ENCODE data around the gene SOWAHB. TPM values are rescaled to one million over a fixed set of nuclear protein-coding genes. Genes with fewer than 3 reads are reported as not detected.

Gene SOWAHB
- total RNA-seq, 1 experiment from 2014 or later, result not detected

DNA sequence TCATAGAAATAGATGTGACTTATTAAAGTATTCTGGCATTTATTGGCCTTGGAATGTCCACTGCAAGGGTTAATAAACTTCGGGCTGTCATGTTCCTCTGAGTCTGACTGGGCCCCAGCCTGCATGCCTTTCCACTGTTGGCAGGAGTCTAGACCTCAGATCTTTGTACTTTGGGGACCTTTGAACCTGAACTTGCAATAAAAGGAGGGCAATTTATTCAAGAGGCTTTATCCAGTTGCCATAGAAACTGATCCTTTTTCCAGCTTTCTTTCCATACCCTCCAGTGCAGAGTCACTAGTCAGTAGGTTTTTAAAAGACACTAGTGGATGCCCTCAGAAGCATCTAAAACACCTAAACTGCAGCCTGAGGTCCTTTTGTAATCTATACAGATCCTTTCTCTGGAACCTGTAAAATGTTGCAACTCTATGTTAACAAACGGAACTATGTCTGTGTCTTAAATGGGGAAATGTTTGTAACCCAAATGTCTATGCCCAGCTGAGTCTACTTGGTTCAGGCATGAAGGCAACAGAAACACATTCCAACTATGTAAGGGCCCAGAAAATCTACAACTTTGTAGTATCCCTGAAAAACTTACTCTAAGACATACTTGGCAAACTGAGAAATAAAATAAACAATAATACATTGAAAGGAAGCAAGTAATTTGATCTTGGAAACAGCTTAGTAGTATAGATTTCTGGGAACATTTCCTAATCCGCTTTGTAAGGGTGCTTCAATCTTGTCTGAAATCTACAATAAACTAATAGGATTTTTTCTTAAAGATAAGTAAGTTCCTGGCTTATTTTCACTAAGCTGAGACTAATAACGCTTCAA is 41.5 kb downstream of the SOWAHB start:
- DNase-seq (ENCODE audit: low read depth in 1 of 2, low spot score in 2 of 2), result no peak
- Histone ChIP-seq H3K9me3 (replicated peaks) (no peaks in the 10 kb centered on the region), H3K4me3 (no peak overlapping the region), H3K27me3 (replicated peaks) (no peaks in the 10 kb centered on the region), H3K27ac (no peak overlapping the region), H3K4me1 (replicated peaks) (no peaks in the 10 kb centered on the region), H3K36me3 (no peaks in the 10 kb centered on the region)

DNA sequence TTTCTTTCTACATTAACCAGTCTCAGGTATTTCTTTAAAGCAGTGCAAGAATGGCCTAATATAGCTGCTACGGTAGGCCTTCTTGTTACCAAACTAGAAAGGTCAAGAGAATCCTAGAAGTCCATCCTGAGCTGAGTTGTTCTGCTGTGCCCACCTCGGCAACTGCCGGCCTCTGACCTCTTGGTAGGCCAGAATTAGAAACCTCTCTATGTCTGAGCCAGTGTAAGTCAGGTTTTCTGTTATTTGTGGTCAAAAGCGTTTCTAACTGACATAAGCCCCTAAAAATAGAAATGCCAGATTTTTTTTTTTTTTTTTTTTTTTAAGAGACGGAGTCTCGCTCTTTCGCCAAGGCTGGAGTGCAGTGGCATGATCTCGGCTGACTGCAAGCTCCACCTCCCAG is 43.1 kb downstream of the SOWAHB start:
- Histone ChIP-seq H3K27ac (no peak overlapping the region), H3K4me1 (replicated peaks) (peaks cover 7% of the 10 kb centered on the region), H3K27me3 (replicated peaks) (no peaks in the 10 kb centered on the region), H3K9me3 (replicated peaks) (no peaks in the 10 kb centered on the region), H3K4me3 (no peak overlapping the region), H3K36me3 (no peaks in the 10 kb centered on the region)
- DNase-seq (ENCODE audit: low read depth in 1 of 2, low spot score in 2 of 2), result no peak

DNA sequence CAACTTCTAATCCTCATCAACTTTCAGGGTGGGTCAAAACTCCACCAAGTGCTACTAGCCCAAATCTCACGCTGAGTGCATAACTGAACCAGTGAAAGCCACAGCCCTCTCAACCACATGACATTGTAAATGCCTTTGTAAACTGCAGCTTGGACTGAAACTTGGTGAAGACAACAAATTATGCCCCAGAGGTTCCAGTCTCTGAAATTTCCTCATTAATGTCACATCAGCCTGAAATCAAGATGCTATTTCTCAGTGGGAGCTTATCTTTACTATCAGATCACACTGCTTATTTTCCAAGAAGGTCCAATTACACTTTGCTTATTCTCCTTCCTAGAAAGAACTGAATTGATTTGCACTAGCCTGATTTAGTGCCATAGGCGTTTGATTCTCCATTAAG is 46.6 kb downstream of the SOWAHB start:
- no peak for DNase-seq (ENCODE audit: low read depth in 1 of 2, low spot score in 2 of 2)
- H3K27me3 ChIP-seq (replicated peaks), result no peaks in the 10 kb centered on the region
- H3K36me3 ChIP-seq, result no peaks in the 10 kb centered on the region
- no peak overlapping the region for H3K27ac ChIP-seq
- H3K4me1 ChIP-seq (replicated peaks), result peaks cover 9% of the 10 kb centered on the region
- H3K9me3 ChIP-seq (replicated peaks), result no peaks in the 10 kb centered on the region
- no peak overlapping the region for H3K4me3 ChIP-seq

DNA sequence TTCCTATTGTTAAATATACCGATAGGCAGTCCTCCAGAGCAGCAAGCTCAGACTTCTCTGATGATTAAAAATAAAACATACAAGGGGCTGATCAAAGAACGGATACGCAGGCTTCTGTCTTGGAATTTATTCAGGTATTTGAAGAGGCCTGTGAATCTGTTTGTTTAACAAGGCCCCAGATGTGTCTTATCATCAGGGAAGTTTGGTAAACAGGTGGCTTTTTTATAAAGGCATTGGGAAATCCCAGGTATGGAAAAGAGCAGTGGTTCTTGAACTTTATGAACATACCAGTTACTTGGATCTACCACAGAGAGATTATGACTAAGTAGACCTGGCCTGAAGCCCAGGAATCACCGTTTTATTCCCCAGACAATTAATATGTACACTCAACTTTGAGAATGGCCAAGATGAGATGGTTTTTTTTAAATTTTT is 47.9 kb downstream of the SOWAHB start:
- DNase-seq (ENCODE audit: low read depth in 1 of 2, low spot score in 2 of 2), result peak; percentile 52 to 74
- H3K4me1 ChIP-seq (replicated peaks), result peaks cover 9% of the 10 kb centered on the region
- H3K9me3 ChIP-seq (replicated peaks), result no peaks in the 10 kb centered on the region
- H3K36me3 ChIP-seq, result no peaks in the 10 kb centered on the region
- no peak overlapping the region for H3K4me3 ChIP-seq
- H3K27me3 ChIP-seq (replicated peaks), result no peaks in the 10 kb centered on the region
- no peak overlapping the region for H3K27ac ChIP-seq

Other genes starting within 250 kb of the SOWAHB start
- gene SEPTIN11, start 51.6 kb upstream of the SOWAHB start, total RNA-seq (2014; rRNA removed; shearing (Covaris generic)), result 255 and 283 TPM in 2 replicates
- 94.5 and 181 TPM in 2 replicates for gene CCNI, start 177.8 kb upstream of the SOWAHB start, total RNA-seq (2014; rRNA removed; shearing (Covaris generic))